SK-N-SH (cell line): ENCODE data around the gene PTGER1. TPM values are rescaled to one million over a fixed set of nuclear protein-coding genes. Genes with fewer than 3 reads are reported as not detected.

Source experiments
- CTCF ChIA-PET: fragments of 300-600, 350-600 bp; formaldehyde crosslinking; extraction: SDS; loops from one replicate; lab custom pipeline; 2021; lab: Yijun Ruan, JAX
- POLR2A ChIA-PET: fragments of 350-600 bp; sonication (Branson Sonifier 250); formaldehyde crosslinking; extraction: SDS; loops from one replicate; lab custom pipeline; 2020; ENCODE audit warnings: antibody characterized with exemption, inconsistent platforms; lab: Yijun Ruan, JAX
- DNase-seq: peaks from one replicate; pipeline ENCODE4 v3.0.0; 2012
- H2AFZ ChIP-seq: fragments of 200-600 bp; sonication (generic); 2 replicates; pipeline ENCODE4 v1.8.1; 2016; ENCODE audit warnings: antibody characterized with exemption, mild to moderate bottlenecking, low read depth
- H3F3A ChIP-seq: fragments of 200-600 bp; sonication (generic); replicated peaks from 2 replicates; pipeline ENCODE3; 2016; ENCODE audit warnings: antibody characterized with exemption, mild to moderate bottlenecking; ENCODE audit not compliant: insufficient read depth
- H3K27ac ChIP-seq, 2 experiments: fragments of 200-500 bp in 1 of 2; fragments of 200-600 bp in 1 of 2; sonication (Bioruptor generic) in 1 of 2; sonication (generic), shearing (Covaris generic) in 1 of 2; 2 replicates each; pipeline versions ENCODE4 v1.5.1 to v1.6.1; 2014 to 2016; ENCODE audit warnings: low read depth in 2 of 2, inconsistent platforms in 1 of 2, low read length in 1 of 2, mild to moderate bottlenecking in 1 of 2, mixed read lengths in 1 of 2
- H3K27me3 ChIP-seq: fragments of 200-600 bp; sonication (generic), shearing (Covaris generic); 2 replicates; pipeline ENCODE4 v1.6.1; 2016; ENCODE audit warnings: mixed run types; ENCODE audit not compliant: insufficient read depth
- H3K36me3 ChIP-seq, 2 experiments: fragments of 200-500 bp in 1 of 2; fragments of 200-600 bp in 1 of 2; sonication (Bioruptor generic) in 1 of 2; sonication (generic) in 1 of 2; replicated peaks in 1 of 2; 2 replicates each; pipeline versions ENCODE3 to v1.5.1; 2014 to 2016; ENCODE audit warnings: low read length in 1 of 2, mild to moderate bottlenecking in 1 of 2; ENCODE audit not compliant: insufficient read depth in 2 of 2, control insufficient read depth in 1 of 2
- H3K4me1 ChIP-seq, 2 experiments: fragments of 200-500 bp in 1 of 2; fragments of 200-600 bp in 1 of 2; sonication (Bioruptor generic) in 1 of 2; sonication (generic), shearing (Covaris generic) in 1 of 2; 2 replicates each; pipeline versions ENCODE4 v1.5.1 to v1.6.1; 2014 to 2016; ENCODE audit warnings: low read depth in 1 of 2, low read length in 1 of 2, mixed run types in 1 of 2; ENCODE audit not compliant: insufficient read depth in 2 of 2, control insufficient read depth in 1 of 2
- H3K4me2 ChIP-seq: fragments of 200-600 bp; sonication (generic), shearing (Covaris generic); 2 replicates; pipeline ENCODE4 v1.6.1; 2017; ENCODE audit warnings: mixed run types
- H3K4me3 ChIP-seq, 2 experiments: fragments of 200-500 bp in 1 of 2; fragments of 200-600 bp in 1 of 2; sonication (Bioruptor generic) in 1 of 2; sonication (generic), shearing (Covaris generic) in 1 of 2; 2 replicates each; pipeline versions ENCODE4 v1.5.1 to v1.8.1; 2014 to 2016; ENCODE audit warnings: low read depth in 2 of 2, inconsistent platforms in 1 of 2, low read length in 1 of 2, mild to moderate bottlenecking in 1 of 2, mixed read lengths in 1 of 2, moderate library complexity in 1 of 2
- H3K79me2 ChIP-seq: fragments of 200-600 bp; sonication (generic); 2 replicates; pipeline ENCODE4 v1.8.1; 2017; ENCODE audit warnings: mild to moderate bottlenecking; ENCODE audit not compliant: insufficient read depth
- H3K9ac ChIP-seq: fragments of 200-600 bp; sonication (generic); 2 replicates; pipeline ENCODE4 v1.6.1; 2017; ENCODE audit warnings: mixed run types
- H3K9me2 ChIP-seq: fragments of 200-600 bp; sonication (generic); 2 replicates; pipeline ENCODE4 v1.6.1; 2017; ENCODE audit warnings: mixed run types
- H3K9me3 ChIP-seq: fragments of 200-600 bp; sonication (generic); 2 replicates; pipeline ENCODE4 v1.6.1; 2017; ENCODE audit warnings: mixed run types, mild to moderate bottlenecking, moderate library complexity
- H4K20me1 ChIP-seq: fragments of 200-600 bp; sonication (generic); 2 replicates; pipeline ENCODE4 v1.6.1; 2017; ENCODE audit warnings: mild to moderate bottlenecking, mixed run types; ENCODE audit not compliant: insufficient read depth
- EZH2phosphoT487 ChIP-seq: fragments of 200-600 bp; sonication (generic); IDR thresholded peaks from 2 replicates; pipeline ENCODE4 v1.6.1; 2017; ENCODE audit warnings: low read depth, mixed run types, mild to moderate bottlenecking, antibody characterized with exemption, moderate library complexity, borderline replicate concordance
- FOXJ3 ChIP-seq: sonication (generic); formaldehyde crosslinking; IDR thresholded peaks from 2 replicates; pipeline ENCODE4 v1.5.1; 2020; ENCODE audit warnings: mild to moderate bottlenecking, missing genetic modification reagents
- GATA2 ChIP-seq: sonication (generic); formaldehyde crosslinking; IDR thresholded peaks from 2 replicates; pipeline ENCODE4 v1.5.0; 2020; ENCODE audit warnings: mild to moderate bottlenecking, missing genetic modification reagents
- JUND ChIP-seq: IDR thresholded peaks from 2 replicates; pipeline ENCODE4 v1.4.0; 2012
- MXI1 ChIP-seq: IDR thresholded peaks from 2 replicates; pipeline ENCODE4 v1.6.1; 2012; ENCODE audit warnings: mild to moderate bottlenecking, low read depth, low read length, improper control_type of control experiment
- NFIC ChIP-seq: IDR thresholded peaks from 2 replicates; pipeline ENCODE4 v1.4.0; 2012; ENCODE audit warnings: borderline replicate concordance
- RCOR1 ChIP-seq: fragments of 150-350 bp; IDR thresholded peaks from 2 replicates; pipeline ENCODE4 v1.6.1; 2017; ENCODE audit warnings: antibody characterized with exemption, low read length
- REST ChIP-seq: IDR thresholded peaks from 2 replicates; pipeline ENCODE4 v1.6.1; 2012; ENCODE audit warnings: mild to moderate bottlenecking, low read depth, low read length, moderate library complexity
- RXRA ChIP-seq: IDR thresholded peaks from 2 replicates; pipeline ENCODE4 v1.4.0; 2012; ENCODE audit warnings: low read depth, mild to moderate bottlenecking, borderline replicate concordance
- SMC3 ChIP-seq: IDR thresholded peaks from 2 replicates; pipeline ENCODE4 v1.6.1; 2012; ENCODE audit warnings: low read depth, low read length, improper control_type of control experiment
- TEAD4 ChIP-seq: IDR thresholded peaks from 2 replicates; pipeline ENCODE4 v1.4.0; 2012; ENCODE audit warnings: mild to moderate bottlenecking, borderline replicate concordance; ENCODE audit not compliant: insufficient read depth
- WGBS: methylation state at CpG from one replicate; pipeline ENCODE4 v1.1.6; 2017; ENCODE audit warnings: low lambda C conversion rate; 5-methylcytosine and 5-hydroxymethylcytosine counted together
- polyA plus RNA-seq, 3 experiments: library from polyadenylated mRNA; depleted of rRNA; stranded (reverse); fragments of >200 nt; gene quantifications; 2 replicates each; pipeline ENCODE4 v1.2.3, GENCODE V29; 2012

Gene PTGER1
- polyA plus RNA-seq, 1 of the 3 experiments (the other 2 are of a cell fraction): 6.0 TPM

GRCh38 chr19:14515501-14516047 is 40.4 kb upstream of the PTGER1 start (continued):
- TF ChIP-seq FOXJ3 (CRISPR knock-in tag) (no peak), GATA2 (no peak), EZH2phosphoT487 (no peak), JUND (no peak), NFIC (no peak), RXRA (no peak)

DNA sequence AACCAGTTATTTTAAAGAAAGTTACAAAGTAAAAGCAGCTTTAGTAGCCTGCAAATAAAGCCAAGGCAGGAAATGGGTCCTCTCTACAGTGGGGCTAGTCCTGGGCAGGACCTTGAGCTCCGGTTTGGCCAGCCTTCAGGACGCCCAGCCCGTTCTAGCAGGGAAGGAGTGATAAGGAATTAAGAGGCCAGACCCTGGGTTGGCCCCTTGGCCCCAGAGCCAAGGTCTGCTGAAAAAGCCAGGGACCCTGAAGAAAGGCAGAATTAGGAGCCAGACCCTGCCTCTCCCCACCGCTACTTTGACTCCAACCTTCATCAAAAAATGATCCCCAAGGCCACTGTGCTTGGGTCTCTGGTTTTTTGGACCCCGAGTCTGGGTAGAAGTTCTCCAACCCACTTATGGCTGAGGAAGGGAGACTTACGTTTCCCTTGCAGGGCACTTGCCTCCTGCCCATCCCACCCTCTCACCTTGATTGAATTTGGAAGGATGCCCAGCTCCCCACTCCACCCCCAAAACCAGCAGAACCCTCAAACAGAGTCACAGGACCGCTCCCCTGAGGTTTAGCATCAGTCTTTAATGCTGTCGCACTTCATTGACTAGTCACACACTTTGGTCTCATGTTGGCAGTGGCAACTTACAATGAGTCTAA is 39.2 kb upstream of the PTGER1 start:
- no peak overlapping the region for H3K9ac ChIP-seq
- H3K9me3 ChIP-seq: no peaks in the 10 kb centered on the region
- H4K20me1 ChIP-seq: peaks cover 36% of the 10 kb centered on the region
- peaks cover 22 to 29% of the 10 kb centered on the region in 2 experiments for H3K36me3 ChIP-seq
- H3K4me3 ChIP-seq: no peak overlapping the region
- ChIA-PET POLR2A (no interaction called here), CTCF (interaction anchor here (1.0 to 1.3 kb wide), 3 partner anchors 9 to 42 kb away, joined by 3 to 4 read pairs (median 4); no protein-coding TSS in a partner anchor)
- no peak overlapping the region for H3K27ac ChIP-seq
- no peak overlapping the region for H2AFZ ChIP-seq
- no peaks in the 10 kb centered on the region for H3K9me2 ChIP-seq
- 0 out of 2 replicates have a peak overlapping the region, but pooled peaks have one; percentile 95 for H3K4me2 ChIP-seq
- H3K4me1 ChIP-seq: peaks cover 24 to 29% of the 10 kb centered on the region in 2 experiments; a peak in 3 of 4 replicates
- no peaks in the 10 kb centered on the region for H3K27me3 ChIP-seq
- no peak for DNase-seq
- peaks cover 44% of the 10 kb centered on the region for H3K79me2 ChIP-seq
- peaks cover 38% of the 10 kb centered on the region for H3F3A ChIP-seq
- whole genome bisulfite sequencing: 74% methylated on average over 7 of the region's 8 CpGs
- TF ChIP-seq RCOR1 (no peak), TEAD4 (no peak), SMC3 (no peak)

- TF ChIP-seq TEAD4: no peak
- no peak for TF ChIP-seq MXI1
- no peak for TF ChIP-seq REST
Measured at GRCh38 chr19:14512406-14512961, 37.3 kb upstream of the PTGER1 start.

More at GRCh38 chr19:14512406-14512961, 37.3 kb upstream of the PTGER1 start:
- no peaks in the 10 kb centered on the region for H3K9me2 ChIP-seq
- H3K4me1 ChIP-seq: peaks cover 21% of the 10 kb centered on the region in 2 experiments; a peak in 2 of 4 replicates
- ChIA-PET POLR2A (no interaction called here), CTCF (interaction anchor here (0.6 to 0.9 kb wide), 2 partner anchors 12 to 33 kb away, joined by 3 read pairs; no protein-coding TSS in a partner anchor)
- peaks cover 35% of the 10 kb centered on the region for H4K20me1 ChIP-seq
- no peaks in the 10 kb centered on the region for H3K9me3 ChIP-seq
- WGBS: 97% methylated on average over 14 of the region's 14 CpGs
- peaks cover 33% of the 10 kb centered on the region for H3F3A ChIP-seq
- H3K9ac ChIP-seq: no peak overlapping the region
- no peaks in the 10 kb centered on the region for H3K27me3 ChIP-seq
- H3K4me2 ChIP-seq: no peak overlapping the region
- no peak for DNase-seq
- H3K36me3 ChIP-seq: peaks cover 22 to 29% of the 10 kb centered on the region in 2 experiments
- H3K4me3 ChIP-seq: no peak overlapping the region
- H3K27ac ChIP-seq: no peak overlapping the region
- H3K79me2 ChIP-seq: peaks cover 37% of the 10 kb centered on the region
- H2AFZ ChIP-seq: no peak overlapping the region
